GM18873 (cell line): ENCODE results near the gene BCAS4.
"Not testable (repeated sequence)": the region's sequence is repeated elsewhere in the genome, so short reads cannot be mapped to it uniquely, and the experiment has no call there.

Experiments used
- ATAC-seq: cut with Tn5 transposase; IDR thresholded peaks from one replicate; pipeline ENCODE4 v1.9.1; 2021; ENCODE audit warnings: mild to moderate bottlenecking, moderate library complexity, moderate number of reproducible peaks; ENCODE audit not compliant: unreplicated experiment, low FRiP score

BCAS4 gene

DNA sequence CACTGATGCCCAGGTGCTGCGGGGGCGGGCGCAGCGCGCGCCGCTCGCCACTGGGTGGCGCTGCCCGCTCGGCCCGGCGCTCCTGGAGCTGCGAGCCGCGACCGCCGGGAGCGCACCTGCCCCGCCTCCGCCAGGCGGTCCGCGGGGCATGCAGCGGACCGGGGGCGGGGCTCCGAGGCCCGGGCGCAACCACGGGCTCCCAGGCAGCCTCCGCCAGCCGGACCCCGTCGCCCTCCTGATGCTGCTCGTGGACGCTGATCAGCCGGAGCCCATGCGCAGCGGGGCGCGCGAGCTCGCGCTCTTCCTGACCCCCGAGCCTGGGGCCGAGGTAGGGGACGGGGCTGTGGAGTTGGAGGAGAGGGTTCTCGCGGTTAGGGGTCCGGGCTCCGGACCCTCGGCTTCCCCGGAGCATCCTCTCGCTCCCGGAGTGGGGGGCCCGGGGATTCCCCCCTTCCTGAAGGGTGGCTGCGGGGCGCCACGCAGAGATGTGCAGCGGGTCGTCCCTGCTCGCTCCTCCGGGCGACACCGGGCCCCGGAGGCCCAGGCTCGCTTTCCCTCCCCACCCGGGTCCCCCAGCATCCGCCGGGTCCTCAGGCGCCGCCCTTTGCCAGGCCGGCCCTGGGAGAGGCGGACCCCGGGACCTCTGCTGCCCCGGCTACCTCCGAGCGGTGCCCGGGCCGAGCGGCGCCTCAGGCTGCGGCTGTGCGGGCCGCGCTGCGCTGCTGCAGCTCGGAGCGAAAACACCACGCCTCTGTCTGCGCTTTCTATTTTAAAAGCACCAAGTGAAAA is at the start of gene BCAS4:
Gene BCAS4, plus strand, starts transcription at position 216 of the 789 bp plus-strand sequence. Its CDS starts 23 bp downstream, at position 239.
- peak; percentile 42 for ATAC-seq

GRCh38 chr20:50745634-50746137 is 49.2 kb upstream of the BCAS4 start:
- ATAC-seq = no peak

DNA sequence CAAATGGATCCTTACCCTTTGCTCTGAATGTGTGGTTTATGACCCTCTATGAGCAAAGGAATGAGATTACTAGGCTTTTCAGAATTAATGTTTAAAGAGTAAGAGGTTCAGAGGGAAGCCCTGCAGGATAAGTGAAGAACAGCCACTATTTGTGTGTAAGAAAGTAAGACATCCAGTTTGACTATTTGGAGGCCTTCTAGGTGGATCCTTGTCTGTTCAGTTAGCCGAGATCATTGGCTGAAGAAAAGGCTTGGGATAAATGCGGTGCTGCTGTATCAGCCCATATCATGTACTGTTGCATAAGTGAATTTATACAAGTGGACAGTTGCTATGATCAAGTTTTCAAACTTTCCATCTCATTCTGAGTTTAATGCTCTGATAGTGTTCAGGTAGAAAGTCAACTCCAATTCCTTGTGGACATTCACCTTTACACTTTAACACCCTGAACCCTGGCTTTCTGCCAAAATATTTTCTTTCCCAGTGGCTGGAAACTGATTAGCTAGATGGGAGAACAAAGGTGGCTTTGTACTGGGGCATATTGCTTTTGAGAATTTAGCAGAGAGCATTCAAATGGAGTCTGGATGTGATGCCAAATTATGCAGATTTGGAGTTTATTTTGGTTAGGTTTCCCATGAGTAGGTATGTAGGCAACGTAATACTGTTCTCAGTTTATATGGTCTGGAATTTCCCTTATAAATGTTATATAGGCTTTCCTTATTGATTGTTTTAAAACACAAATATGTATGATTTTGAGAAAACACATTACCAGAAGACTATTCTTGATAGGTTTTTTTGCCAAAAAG is 48.5 kb upstream of the BCAS4 start:
- ATAC-seq = no peak

- no peak for ATAC-seq
These were observed 47.6 kb upstream of the BCAS4 start for GRCh38 chr20:50747275-50747674.

GRCh38 chr20:50750145-50750671 is 44.7 kb upstream of the BCAS4 start:
- no peak for ATAC-seq

GRCh38 chr20:50753152-50753551 is 41.7 kb upstream of the BCAS4 start:
- ATAC-seq = no peak

DNA sequence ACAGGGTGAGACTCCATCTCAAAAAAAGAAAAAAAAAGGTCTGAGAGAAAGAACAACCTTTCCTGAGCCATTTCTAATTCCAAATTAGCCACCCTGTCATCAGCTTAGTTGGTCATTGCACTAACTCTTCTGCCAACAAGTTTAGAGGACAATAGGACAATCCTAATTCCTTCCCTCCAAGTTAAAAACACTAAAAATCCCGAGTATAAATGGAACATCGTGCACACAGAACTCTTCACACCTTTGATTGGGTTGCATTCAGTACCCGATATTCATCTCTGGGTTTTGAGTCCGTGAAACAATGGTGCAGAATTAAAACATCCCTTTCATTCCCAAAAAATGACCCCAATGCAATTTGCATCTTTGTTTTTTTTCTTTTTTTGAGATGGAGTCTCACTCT is 40.4 kb upstream of the BCAS4 start:
- no peak for ATAC-seq

GRCh38 chr20:50756447-50756846 is 38.4 kb upstream of the BCAS4 start:
- ATAC-seq = no peak

GRCh38 chr20:50758469-50758868 is 36.4 kb upstream of the BCAS4 start:
- no peak for ATAC-seq

GRCh38 chr20:50758992-50759391 is 35.9 kb upstream of the BCAS4 start:
- no peak for ATAC-seq

DNA sequence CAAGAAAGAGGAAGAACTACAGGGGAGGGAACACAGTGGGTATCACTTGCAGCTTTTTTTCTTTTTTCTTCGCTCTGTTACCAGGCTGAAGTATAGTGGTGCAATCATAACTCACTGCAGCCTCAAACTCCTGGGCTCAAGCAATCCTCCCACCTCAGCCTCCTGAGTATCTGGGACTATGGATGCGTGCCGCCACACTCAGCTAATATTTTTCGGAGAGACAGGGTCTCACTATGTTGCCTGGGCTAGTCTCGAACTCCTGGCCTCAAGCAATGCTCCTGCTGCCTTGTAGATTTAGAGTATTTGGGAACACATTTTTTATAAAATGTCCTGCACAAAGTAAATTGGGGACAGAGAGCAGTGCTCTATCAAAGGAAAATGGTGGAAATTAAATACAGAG is 35.2 kb upstream of the BCAS4 start:
- no peak for ATAC-seq

- no peak for ATAC-seq
These were observed 32.8 kb upstream of the BCAS4 start for GRCh38 chr20:50762045-50762422.

DNA sequence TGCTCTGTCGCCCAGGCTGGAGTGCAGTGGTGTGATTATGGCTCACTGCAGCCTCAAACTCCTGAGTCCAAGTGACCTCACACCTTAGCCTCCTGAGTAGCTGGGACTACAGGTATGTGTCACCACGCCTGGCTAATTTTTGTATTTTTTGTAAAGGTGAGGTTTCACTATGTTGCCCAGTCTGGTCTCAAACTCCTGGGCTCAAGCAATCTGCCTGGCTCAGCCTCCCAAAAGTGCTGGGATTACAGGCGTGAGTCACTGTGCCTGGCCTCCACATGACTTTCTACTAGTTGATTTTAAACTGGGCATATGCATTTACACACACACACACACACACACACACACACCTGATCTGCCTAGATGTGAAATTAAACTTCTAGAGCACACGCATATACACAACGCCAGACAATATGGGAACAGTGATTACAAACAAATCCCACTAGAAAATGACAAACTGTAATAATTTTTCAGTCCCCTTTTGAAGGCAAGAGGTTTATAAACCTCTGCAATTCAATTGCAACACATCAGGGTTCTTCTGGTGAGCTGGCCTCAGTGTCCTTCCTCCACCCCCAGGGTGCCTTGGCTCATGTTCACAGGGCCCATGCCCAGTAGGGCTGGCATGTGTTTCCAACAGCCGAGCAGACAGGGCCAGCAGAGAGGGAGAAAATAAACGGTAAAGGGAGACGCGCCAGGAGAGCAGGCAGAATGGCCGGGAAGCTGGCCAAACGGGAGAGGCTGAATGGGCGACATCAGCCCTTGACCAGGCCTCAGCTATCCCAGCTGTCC is 32.2 kb upstream of the BCAS4 start:
- ATAC-seq = no peak

DNA sequence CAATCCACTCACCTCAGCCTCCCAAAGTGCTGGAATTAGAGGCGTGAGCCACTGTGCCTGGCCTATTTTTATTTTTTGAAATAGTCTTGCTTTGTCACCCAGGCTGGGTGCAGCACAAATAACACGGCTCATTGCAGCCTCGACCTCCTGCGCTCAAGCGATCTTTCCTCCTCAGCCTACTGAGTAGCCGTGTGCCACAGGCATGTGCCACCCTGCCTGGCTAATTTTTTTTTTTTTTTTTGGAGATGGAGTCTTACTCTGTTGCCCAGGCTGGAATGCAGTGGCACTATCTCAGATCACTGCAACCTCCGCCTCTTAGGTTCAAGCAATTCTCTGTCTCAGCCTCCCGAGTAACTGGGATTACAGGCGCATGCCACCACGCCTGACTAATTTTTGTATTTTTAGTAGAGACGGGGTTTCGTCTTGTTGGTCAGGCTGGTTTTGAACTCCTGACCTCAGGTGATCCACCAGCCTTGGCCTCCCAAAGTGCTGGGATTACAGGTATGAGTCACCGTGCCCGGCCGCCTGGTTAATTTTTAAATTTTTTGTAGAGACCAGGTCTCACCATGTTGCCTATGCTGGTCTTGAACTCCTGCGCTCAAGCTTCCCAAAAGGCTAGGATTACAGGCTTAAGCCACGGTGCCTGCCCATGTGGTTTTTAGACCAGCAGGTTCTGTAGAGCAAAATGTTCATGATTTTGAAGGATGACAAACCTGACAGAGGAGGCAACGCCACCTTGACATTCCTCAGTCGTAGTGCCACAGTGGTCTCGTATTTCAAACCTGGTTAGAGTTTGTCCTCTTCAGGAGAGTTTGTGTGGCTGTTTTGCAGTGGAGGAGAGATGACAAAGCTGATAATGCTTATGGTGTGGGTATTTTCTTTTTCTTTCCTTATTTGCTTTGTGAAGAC is 31.1 kb upstream of the BCAS4 start:
- not testable (repeated sequence) for ATAC-seq

GRCh38 chr20:50765251-50765650 is 29.6 kb upstream of the BCAS4 start:
- ATAC-seq = not testable (repeated sequence)

DNA sequence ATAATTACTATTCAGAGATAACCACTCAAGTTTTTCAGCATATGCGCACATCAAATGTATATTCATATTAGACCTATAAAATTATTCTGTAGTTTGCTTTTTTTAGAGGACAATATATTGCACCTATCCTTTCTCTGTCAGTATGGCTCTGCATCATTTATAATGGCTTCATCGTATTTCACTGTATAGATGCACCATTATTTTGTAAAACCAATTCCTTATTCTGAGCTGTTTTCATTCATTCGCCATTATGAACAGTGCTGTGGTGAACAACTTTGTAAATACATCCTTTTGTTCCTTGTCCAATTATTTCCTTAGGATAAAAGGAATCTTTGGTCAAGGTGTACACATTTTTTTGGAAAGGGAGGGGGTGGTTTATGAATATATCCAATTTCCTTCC is 29.2 kb upstream of the BCAS4 start:
- ATAC-seq = no peak

- not testable (repeated sequence) for ATAC-seq
These were observed 27.7 kb upstream of the BCAS4 start for GRCh38 chr20:50766955-50767809.

DNA sequence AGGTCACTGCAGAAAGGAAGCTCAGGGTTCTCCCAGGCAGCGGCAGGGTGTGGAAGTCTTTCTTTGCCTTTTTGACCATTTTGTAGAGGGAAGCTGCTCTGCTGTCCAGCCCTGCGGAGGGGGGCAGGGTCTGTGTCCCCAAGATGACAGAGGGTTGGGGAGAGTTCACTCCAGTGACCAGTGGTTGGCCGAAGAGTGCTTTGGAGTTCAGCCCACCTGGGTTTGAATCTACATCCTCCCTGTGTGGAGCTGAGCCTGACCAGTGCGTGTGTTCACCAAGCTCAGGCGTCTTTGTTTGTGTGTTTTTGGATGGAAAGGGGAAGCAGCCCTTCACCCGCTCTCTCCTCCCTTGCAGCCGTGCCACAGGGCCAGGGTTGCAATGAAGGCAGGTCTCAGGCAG is 25.9 kb upstream of the BCAS4 start:
- not testable (repeated sequence) for ATAC-seq
